Left ventricle myocardium inferior (tissue), 1 donor: ENCODE results near the gene PPP3R1. TPM values are rescaled to one million over a fixed set of nuclear protein-coding genes. Genes with fewer than 3 reads are reported as not detected.

ENCODE experiments used
- DNase-seq: peaks from one replicate; pipeline ENCODE4 v3.0.0-alpha.2; 2020
- H3K27ac ChIP-seq: fragments of 200-600 bp; replicated peaks from 2 replicates; pipeline ENCODE4 v1.8.0; 2021
- H3K27me3 ChIP-seq: fragments of 200-600 bp; 2 replicates; pipeline ENCODE4 v1.8.0; 2021; ENCODE audit warnings: low read depth
- H3K36me3 ChIP-seq: fragments of 200-600 bp; 2 replicates; pipeline ENCODE4 v1.8.0; 2021
- H3K4me1 ChIP-seq: fragments of 200-600 bp; 2 replicates; pipeline ENCODE4 v1.8.0; 2021
- H3K4me3 ChIP-seq: fragments of 200-600 bp; 2 replicates; pipeline ENCODE4 v1.8.0; 2021; ENCODE audit warnings: mild to moderate bottlenecking, moderate library complexity
- H3K9me3 ChIP-seq: fragments of 200-600 bp; replicated peaks from 2 replicates; pipeline ENCODE4 v1.8.0; 2021
- CTCF ChIP-seq: fragments of 200-600 bp; IDR thresholded peaks from 2 replicates; pipeline ENCODE4 v1.8.0; 2021; ENCODE audit warnings: antibody characterized with exemption, mild to moderate bottlenecking, borderline replicate concordance
- intact Hi-C: fragments of 100-400 bp; cut with micrococcal nuclease; formaldehyde crosslinking; loops from one replicate; pipeline ENCODE4 v1.11.0; 2022
- total RNA-seq: library from RNA; stranded (reverse); fragmentation: NEBNext Ultra II Directional; extraction: Animal tissue kit (Norgen Biotek cat#: 25700); gene quantifications from one replicate; pipeline ENCODE4 v1.2.1, GENCODE V29; 2021
- donor health status: DM: no; HTN: yes; CAD: no; lungs with severe emphysema.

Gene PPP3R1
- total RNA-seq, 1 donor from 2014 or later: 34.6 TPM

GRCh38 chr2:68135448-68136320 is 116.6 kb downstream of the PPP3R1 start:
- intact Hi-C loops: no loop called here
- peaks cover 75% of the 10 kb centered on the region for H3K36me3 ChIP-seq
- no peaks in the 10 kb centered on the region for H3K9me3 ChIP-seq
- no peak for DNase-seq
- no peak overlapping the region for H3K4me3 ChIP-seq
- H3K27me3 ChIP-seq: no peaks in the 10 kb centered on the region
- no peaks in the 10 kb centered on the region for H3K4me1 ChIP-seq
- H3K27ac ChIP-seq: no peak overlapping the region
- no peak for TF ChIP-seq CTCF

GRCh38 chr2:68134554-68134953 is 117.8 kb downstream of the PPP3R1 start:
- intact Hi-C loops: no loop called here
- H3K4me1 ChIP-seq: no peaks in the 10 kb centered on the region
- no peak for DNase-seq
- H3K27me3 ChIP-seq: no peaks in the 10 kb centered on the region
- H3K36me3 ChIP-seq: peaks cover 71% of the 10 kb centered on the region
- H3K9me3 ChIP-seq: no peaks in the 10 kb centered on the region
- H3K4me3 ChIP-seq: no peak overlapping the region
- no peak for TF ChIP-seq CTCF
- no peak overlapping the region for H3K27ac ChIP-seq

DNA sequence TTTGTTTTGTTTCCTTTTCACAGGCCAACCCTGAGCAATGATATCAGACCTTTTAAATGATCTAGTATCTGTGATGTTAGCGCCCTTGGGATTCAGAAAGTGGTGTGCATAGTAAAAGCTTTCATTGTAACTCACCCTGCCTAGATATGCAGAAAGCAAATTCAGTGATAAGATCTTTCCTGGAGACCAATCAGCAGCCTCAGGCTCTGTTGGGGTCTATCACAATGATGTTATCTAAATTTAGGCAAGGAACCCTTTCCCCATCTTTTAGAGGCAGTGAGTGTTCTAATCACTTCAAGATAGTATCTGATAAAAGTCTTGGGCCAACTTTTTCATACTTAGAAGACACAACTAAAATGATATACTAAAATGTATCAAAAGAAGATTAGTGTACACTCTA is 118.2 kb downstream of the PPP3R1 start:
- Histone ChIP-seq H3K9me3 (no peaks in the 10 kb centered on the region), H3K36me3 (peaks cover 70% of the 10 kb centered on the region), H3K27ac (no peak overlapping the region), H3K4me1 (no peaks in the 10 kb centered on the region), H3K4me3 (no peak overlapping the region), H3K27me3 (no peaks in the 10 kb centered on the region)
- TF ChIP-seq CTCF: no peak
- intact Hi-C loops: no loop called here
- DNase-seq: no peak

Other genes with a start within 250 kb of the PPP3R1 start
- 19.5 TPM for gene C1D, start 189.5 kb downstream of the PPP3R1 start, total RNA-seq
- 8.2 TPM for gene PNO1, start 94.6 kb downstream of the PPP3R1 start, total RNA-seq
- 8.0 TPM for gene CNRIP1, start 67.4 kb upstream of the PPP3R1 start, total RNA-seq
- 4.8 TPM for gene PLEK, start 112.8 kb upstream of the PPP3R1 start, total RNA-seq
- 1.0 TPM for gene FBXO48, start 214.8 kb upstream of the PPP3R1 start, total RNA-seq
- gene APLF, start 215.1 kb upstream of the PPP3R1 start, total RNA-seq: 4.8 TPM